Natural killer cell treated with Interleukin-12 subunit alpha and Interleukin-12 subunit beta and Interleukin-15 and Interleukin-18, amount 100 ng/mL, for 72 hours (primary cell): ENCODE results near the gene MLANA. TPM values are rescaled to one million over a fixed set of nuclear protein-coding genes. Genes with fewer than 3 reads are reported as not detected.
"Not testable (repeated sequence)": the region's sequence is repeated elsewhere in the genome, so short reads cannot be mapped to it uniquely, and the experiment has no call there.

Experiments
- ATAC-seq, 2 donors: fragments of 150-1000 bp; cut with Tn5 transposase in 1 of 2; sonication (Bioruptor Pico), chemical (Tn5 transposase) in 1 of 2; 2 replicates each; pipeline ENCODE4 v1.10.0; 2021
- DNase-seq: peaks from one replicate; pipeline ENCODE4 v3.0.0; 2022; ENCODE audit warnings: low spot score
- H3K27ac Mint-ChIP-seq, 2 donors: 1 replicate in 1 of 2; 2 replicates in 1 of 2; pipeline ENCODE4 v1.8.0; 2022; ENCODE audit warnings: mixed read lengths in 2 of 2, mild to moderate bottlenecking in 1 of 2, moderate library complexity in 1 of 2
- H3K27me3 Mint-ChIP-seq, 2 donors: 1 replicate in 1 of 2; 2 replicates in 1 of 2; pipeline ENCODE4 v1.8.0; 2022; ENCODE audit warnings: mixed read lengths in 2 of 2
- H3K36me3 Mint-ChIP-seq: one replicate; pipeline ENCODE4 v1.8.0; 2022; ENCODE audit warnings: mixed read lengths
- H3K4me1 Mint-ChIP-seq, 2 donors: 1 replicate in 1 of 2; 2 replicates in 1 of 2; pipeline ENCODE4 v1.8.0; 2022; ENCODE audit warnings: low read depth in 2 of 2, mixed read lengths in 2 of 2, mild to moderate bottlenecking in 1 of 2
- H3K4me3 Mint-ChIP-seq: one replicate; pipeline ENCODE4 v1.8.0; 2022; ENCODE audit warnings: mixed read lengths
- H3K9me3 Mint-ChIP-seq: 2 replicates; pipeline ENCODE4 v1.8.0; 2022; ENCODE audit warnings: mixed read lengths
- total RNA-seq, 2 donors: library from RNA; stranded (reverse); gene quantifications; one replicate each; pipeline ENCODE4 v1.2.3, GENCODE V29; 2022

MLANA gene
- total RNA-seq, 2 donors from 2014 or later, result not detected

DNA sequence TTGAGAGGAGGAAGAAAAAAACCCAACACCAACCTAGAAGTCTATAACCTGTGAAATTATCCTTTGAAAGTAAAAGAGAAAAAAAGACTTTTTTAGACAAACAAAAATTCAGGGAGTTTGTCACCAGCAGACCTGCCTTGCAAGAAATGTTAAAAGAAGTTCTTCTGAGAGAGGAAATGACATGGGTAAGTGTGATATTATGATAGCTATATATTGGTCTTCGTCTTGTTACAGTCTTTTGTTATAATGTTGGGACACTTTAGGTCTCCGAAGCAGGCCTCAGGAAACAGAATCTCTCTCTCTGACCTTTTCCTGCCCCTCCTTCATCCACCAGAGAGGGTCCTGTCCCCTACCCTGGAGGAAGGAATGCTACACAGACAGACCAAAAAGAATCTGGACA is 16.6 kb upstream of the MLANA start:
- DNase-seq (no peak), ATAC-seq (peak in 1 of 2 donors; percentile 39)
- no peaks in the 10 kb centered on the region for H3K27me3 Mint-ChIP-seq
- no peaks in the 10 kb centered on the region for H3K36me3 Mint-ChIP-seq
- H3K27ac Mint-ChIP-seq, result peak overlapping the region; percentile 6 to 70
- peaks cover 5% of the 10 kb centered on the region for H3K9me3 Mint-ChIP-seq
- peak overlapping the region; percentile 6 for H3K4me3 Mint-ChIP-seq
- peaks cover 32 to 38% of the 10 kb centered on the region in 2 donors for H3K4me1 Mint-ChIP-seq

DNA sequence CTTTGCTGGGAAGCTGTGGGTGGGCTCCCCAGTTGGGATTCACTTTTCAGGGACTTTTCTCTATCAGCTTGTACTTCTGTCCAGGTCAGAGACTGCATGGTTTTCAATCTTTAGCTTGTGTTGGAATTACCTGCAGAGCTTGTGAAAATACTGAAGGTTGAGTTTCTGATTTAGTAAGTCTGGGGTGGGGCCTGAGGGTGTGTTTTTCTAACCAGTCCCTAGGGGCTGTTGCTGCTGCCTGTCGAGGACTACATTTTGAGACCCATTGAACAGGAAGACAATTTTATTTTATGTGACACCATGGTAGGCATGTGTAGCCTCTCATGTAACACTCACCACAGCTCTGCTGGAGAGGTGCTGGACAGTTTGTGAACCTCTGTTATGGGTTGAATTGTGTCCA is 14.7 kb upstream of the MLANA start:
- peaks cover 28 to 34% of the 10 kb centered on the region in 2 donors for H3K4me1 Mint-ChIP-seq
- no peaks in the 10 kb centered on the region for H3K36me3 Mint-ChIP-seq
- H3K27me3 Mint-ChIP-seq, result no peaks in the 10 kb centered on the region
- no peak for DNase-seq
- H3K4me3 Mint-ChIP-seq, result no peak overlapping the region
- H3K9me3 Mint-ChIP-seq, result peaks cover 5% of the 10 kb centered on the region
- H3K27ac Mint-ChIP-seq, result peak overlapping the region in 1 of 2 donors; percentile 70
- ATAC-seq, result no peak

DNA sequence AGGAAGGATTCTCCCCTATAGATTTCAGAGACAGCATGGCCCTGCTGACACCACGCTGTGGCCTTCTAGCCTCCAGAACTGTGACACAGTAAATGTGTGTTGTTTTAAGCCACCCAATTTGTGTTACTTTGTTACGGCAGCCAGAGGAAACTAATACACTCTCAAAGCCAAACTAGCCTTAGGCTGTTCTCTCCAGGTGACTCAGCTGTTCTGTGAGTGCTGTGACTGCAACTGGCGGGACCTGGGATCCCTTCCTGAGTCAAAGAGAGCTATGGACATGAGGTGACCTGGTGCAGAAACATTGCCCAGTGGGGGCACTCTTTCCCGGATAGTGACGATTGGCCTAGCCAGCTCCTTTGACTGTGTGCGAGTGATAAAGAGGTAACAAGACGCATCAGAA is 14.0 kb upstream of the MLANA start:
- Mint-ChIP-seq H3K4me3 (no peak overlapping the region), H3K27ac (peak overlapping the region in 1 of 2 donors; percentile 70), H3K36me3 (no peaks in the 10 kb centered on the region), H3K9me3 (peaks cover 5% of the 10 kb centered on the region), H3K4me1 (peaks cover 28 to 34% of the 10 kb centered on the region in 2 donors), H3K27me3 (no peaks in the 10 kb centered on the region)
- DNase-seq (no peak), ATAC-seq (no peak)

GRCh38 chr9:5879419-5880181 is 11.1 kb upstream of the MLANA start:
- peaks cover 13 to 21% of the 10 kb centered on the region in 2 donors for H3K4me1 Mint-ChIP-seq
- H3K4me3 Mint-ChIP-seq, result no peak overlapping the region
- H3K27me3 Mint-ChIP-seq, result no peaks in the 10 kb centered on the region
- ATAC-seq (peak in 1 of 2 donors; percentile 49), DNase-seq (no peak)
- peaks cover 5% of the 10 kb centered on the region for H3K9me3 Mint-ChIP-seq
- peak overlapping the region in 1 of 2 donors; percentile 56 for H3K27ac Mint-ChIP-seq
- H3K36me3 Mint-ChIP-seq, result no peaks in the 10 kb centered on the region

GRCh38 chr9:5882244-5883012 is 8.3 kb upstream of the MLANA start:
- H3K4me3 Mint-ChIP-seq, ATAC-seq, DNase-seq, H3K9me3 Mint-ChIP-seq, H3K27me3 Mint-ChIP-seq, H3K36me3 Mint-ChIP-seq, H3K27ac Mint-ChIP-seq: not testable (repeated sequence)
- peaks cover 9 to 20% of the 10 kb centered on the region in 2 donors for H3K4me1 Mint-ChIP-seq

DNA sequence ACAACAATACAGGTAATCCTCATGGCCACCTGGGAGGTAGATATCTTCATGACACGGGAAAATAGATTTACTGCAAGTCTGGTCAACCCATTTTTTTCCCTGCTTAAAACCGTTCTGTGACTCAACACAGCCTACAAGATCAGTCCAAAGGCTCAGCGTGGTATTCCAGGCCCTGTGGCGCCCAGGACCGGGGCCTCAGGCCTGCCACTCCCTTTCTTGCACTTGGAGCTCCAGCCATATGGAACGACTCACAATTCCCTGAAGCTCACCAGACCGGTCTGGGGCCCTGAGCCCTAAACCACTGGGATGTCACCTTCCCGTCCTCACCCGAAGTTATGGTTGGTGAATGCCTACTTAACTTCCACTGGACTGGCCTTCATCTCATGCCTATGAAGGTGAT is 6.5 kb upstream of the MLANA start:
- DNase-seq (no peak), ATAC-seq (no peak)
- H3K27ac Mint-ChIP-seq, result peak overlapping the region in 1 of 2 donors; percentile 85
- H3K27me3 Mint-ChIP-seq, result no peaks in the 10 kb centered on the region
- H3K36me3 Mint-ChIP-seq, result no peaks in the 10 kb centered on the region
- no peaks in the 10 kb centered on the region for H3K9me3 Mint-ChIP-seq
- H3K4me1 Mint-ChIP-seq, result peaks cover 9 to 25% of the 10 kb centered on the region in 2 donors
- no peak overlapping the region for H3K4me3 Mint-ChIP-seq

GRCh38 chr9:5886114-5886939 is 4.4 kb upstream of the MLANA start:
- peak; percentile 94 for ATAC-seq
- peak overlapping the region; percentile 64 to 85 for H3K27ac Mint-ChIP-seq
- H3K4me3 Mint-ChIP-seq, result peak overlapping the region; percentile 39
- no peaks in the 10 kb centered on the region for H3K36me3 Mint-ChIP-seq
- no peaks in the 10 kb centered on the region for H3K9me3 Mint-ChIP-seq
- DNase-seq, result peak; percentile 84
- no peaks in the 10 kb centered on the region for H3K27me3 Mint-ChIP-seq
- peaks cover 9 to 25% of the 10 kb centered on the region in 2 donors for H3K4me1 Mint-ChIP-seq

DNA sequence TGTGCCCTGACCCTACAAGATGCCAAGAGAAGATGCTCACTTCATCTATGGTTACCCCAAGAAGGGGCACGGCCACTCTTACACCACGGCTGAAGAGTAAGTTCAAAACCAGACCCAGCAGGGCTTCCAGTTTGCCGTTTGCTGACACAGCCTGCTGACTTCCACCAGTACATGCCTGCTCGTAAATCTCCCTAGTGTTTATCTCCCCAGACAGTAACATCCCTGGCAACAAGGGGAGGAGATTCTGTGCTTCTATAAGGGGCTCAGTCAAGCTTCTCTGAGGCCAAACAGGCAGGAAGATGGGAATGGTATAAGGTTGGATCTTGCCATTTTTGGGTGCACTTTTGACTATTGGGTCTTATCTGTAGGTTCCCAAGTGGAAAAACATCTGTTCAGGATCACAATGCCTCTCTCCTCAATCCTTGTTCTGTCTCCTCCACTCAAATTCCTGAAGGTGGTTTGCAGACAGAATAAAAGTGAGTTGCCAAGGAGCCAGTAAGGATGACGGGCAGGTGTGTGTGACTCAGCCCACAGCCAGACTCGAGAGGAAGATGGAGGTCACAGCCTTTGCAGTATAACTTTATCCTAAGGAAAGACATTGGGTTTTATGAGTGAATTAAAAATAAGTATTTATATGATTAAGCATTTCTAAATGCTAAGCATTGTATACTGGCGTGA is 1.9 kb downstream of the MLANA start:
- no peaks in the 10 kb centered on the region for H3K27me3 Mint-ChIP-seq
- H3K4me1 Mint-ChIP-seq, result peaks cover 0 to 9% of the 10 kb centered on the region in 2 donors
- ATAC-seq, result no peak
- DNase-seq, result no peak
- no peaks in the 10 kb centered on the region for H3K36me3 Mint-ChIP-seq
- no peak overlapping the region for H3K27ac Mint-ChIP-seq
- no peak overlapping the region for H3K4me3 Mint-ChIP-seq
- H3K9me3 Mint-ChIP-seq, result no peaks in the 10 kb centered on the region

GRCh38 chr9:5893134-5893505 is 2.4 kb downstream of the MLANA start:
- H3K4me1 Mint-ChIP-seq, result peaks cover 0 to 6% of the 10 kb centered on the region in 2 donors
- no peaks in the 10 kb centered on the region for H3K27me3 Mint-ChIP-seq
- ATAC-seq (no peak), DNase-seq (no peak)
- H3K9me3 Mint-ChIP-seq, result no peaks in the 10 kb centered on the region
- H3K27ac Mint-ChIP-seq, result no peak overlapping the region
- H3K36me3 Mint-ChIP-seq, result no peaks in the 10 kb centered on the region
- H3K4me3 Mint-ChIP-seq, result no peak overlapping the region

- ATAC-seq, result no peak
- Mint-ChIP-seq H3K4me3 (no peak overlapping the region), H3K4me1 (peaks cover 0 to 6% of the 10 kb centered on the region in 2 donors), H3K9me3 (no peaks in the 10 kb centered on the region), H3K27me3 (no peaks in the 10 kb centered on the region), H3K36me3 (no peaks in the 10 kb centered on the region), H3K27ac (peak overlapping the region in 1 of 2 donors; percentile 76)
- no peak for DNase-seq
These were observed 3.0 kb downstream of the MLANA start for GRCh38 chr9:5893591-5894236.

DNA sequence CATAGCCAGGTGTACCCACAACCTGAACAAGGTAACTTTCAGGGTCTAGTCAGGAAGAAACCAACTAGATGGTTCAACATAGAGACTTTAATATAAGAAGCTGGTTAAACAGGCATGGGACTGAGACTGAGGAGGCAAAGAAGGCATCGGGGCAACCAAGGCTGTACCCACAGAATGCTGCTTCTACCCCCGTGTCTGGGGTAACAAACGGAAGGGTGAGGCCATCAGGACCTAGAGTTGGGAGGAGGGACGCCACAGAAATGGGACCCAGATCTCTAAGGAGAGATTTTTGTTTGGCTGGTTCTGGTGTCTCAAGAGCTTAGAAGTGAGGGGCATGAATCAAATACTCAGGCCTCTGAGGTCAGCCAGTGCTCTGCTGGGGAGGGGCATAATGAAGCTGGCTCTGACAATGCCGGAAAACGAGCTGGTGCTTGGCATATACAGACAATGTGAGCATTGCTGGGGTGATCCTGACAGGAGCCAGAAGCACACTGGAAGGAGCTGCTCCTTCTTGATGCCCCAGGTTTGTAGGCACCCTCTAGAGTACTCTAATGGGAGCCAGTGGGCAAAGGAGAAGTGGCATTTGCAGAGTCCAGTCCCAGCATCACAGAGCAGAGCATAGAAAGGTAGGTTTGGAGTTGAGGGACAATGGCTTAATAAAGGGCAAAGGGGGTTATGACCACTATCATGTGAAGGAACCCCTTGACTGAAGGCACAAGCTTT is 3.7 kb downstream of the MLANA start:
- Mint-ChIP-seq H3K36me3 (no peaks in the 10 kb centered on the region), H3K27ac (peak overlapping the region in 1 of 2 donors; percentile 76), H3K27me3 (no peaks in the 10 kb centered on the region), H3K4me1 (peaks cover 0 to 6% of the 10 kb centered on the region in 2 donors), H3K4me3 (no peak overlapping the region), H3K9me3 (no peaks in the 10 kb centered on the region)
- DNase-seq (no peak), ATAC-seq (no peak)

GRCh38 chr9:5895782-5896181 is 5.1 kb downstream of the MLANA start:
- Mint-ChIP-seq H3K9me3 (no peaks in the 10 kb centered on the region), H3K36me3 (no peaks in the 10 kb centered on the region), H3K27me3 (no peaks in the 10 kb centered on the region), H3K4me3 (no peak overlapping the region), H3K4me1 (peaks cover 0 to 6% of the 10 kb centered on the region in 2 donors), H3K27ac (no peak overlapping the region)
- no peak for DNase-seq
- no peak for ATAC-seq
